ENCODE measurements around the gene ABLIM1.

ABLIM1 gene

DNA sequence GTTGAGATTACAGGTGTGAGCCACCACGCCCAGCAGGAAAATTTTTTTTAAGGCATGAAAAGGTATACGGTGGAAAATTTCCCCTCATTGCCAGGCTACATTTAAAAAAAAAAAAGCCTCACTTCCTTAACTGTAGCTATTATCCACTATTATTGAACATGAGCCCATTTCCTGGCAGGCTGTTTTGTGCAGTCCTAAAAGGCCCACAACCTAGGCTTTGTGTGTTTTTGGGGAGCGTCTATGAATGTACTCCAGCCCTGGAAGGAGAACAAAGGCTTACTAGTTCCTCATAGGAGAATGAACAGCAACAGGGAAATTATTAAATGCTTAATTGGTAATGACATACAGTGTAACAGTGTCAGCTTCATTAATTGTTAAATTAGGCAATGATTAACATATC is 111.0 kb downstream of the ABLIM1 start:
- no peak for DNase-seq (ENCODE audit: low read depth in 3 of 3)

DNA sequence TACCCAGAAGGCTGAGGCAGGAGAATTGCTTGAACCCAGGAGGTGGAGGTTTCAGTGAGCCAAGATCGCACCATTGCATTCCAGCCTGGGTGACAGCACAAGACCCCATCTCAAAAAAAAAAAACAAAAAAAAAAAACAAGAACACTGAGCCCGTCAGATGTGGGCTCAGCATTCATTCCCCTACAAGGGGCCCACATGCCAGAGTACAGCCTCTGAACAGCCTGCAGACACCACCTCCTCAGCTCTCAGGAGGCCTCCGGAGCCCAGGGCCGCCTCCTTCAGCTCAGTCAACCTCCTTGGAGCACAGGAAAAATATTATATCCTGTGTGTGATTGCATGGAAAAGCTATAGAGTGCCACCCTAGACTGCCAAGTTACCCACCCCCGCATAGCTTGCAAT is 112.3 kb downstream of the ABLIM1 start:
- no peak for DNase-seq (ENCODE audit: low read depth in 3 of 3)

DNA sequence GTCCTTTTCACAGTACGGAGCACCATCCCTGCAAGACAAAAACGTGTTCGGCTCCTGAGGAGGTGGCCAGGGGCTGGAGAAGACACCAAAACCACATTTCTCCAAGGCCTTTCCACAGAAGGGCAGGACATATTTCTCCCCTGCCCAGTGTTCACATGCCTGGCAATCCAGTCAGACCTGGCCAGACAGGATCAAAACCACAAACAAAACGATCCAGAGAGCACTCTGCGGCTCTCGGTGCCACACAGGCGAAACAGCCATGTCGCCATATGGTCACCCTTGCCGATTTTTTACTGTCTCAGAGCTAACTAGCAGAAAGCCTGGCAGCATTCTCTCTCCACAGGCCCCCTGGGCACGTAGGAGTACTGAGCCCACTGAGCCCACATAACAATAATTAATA is 113.0 kb downstream of the ABLIM1 start:
- DNase-seq (ENCODE audit: low read depth in 3 of 3): no peak

DNA sequence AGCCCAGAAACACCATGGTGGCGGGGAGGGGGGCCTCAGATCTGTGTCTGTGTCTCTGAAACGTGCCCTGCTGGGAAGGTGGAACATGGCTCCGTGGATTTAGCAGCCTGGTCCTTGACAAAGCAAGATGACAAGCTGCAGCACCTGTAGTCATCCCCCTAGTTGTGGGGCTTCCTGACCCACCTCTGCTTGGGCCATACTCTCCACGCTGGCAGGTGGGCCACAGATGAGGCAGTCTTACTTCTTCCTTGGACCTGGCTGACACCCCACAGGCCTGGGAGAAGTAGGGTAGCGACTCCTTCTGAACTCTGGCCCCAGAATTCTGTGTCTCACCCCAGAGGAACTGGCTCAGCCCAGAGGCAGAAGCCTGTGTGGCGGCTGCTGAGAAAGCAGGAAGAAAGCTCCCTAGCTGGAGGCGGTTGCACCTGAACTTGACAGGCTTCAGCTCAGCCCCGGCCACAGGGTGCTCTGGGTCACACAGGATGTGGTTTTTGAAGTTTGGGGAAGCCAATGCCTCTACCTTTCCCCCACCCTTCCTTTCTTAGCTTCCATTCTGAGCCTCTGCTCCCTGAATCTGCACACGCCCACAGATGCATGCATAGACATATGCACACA is 113.9 kb downstream of the ABLIM1 start:
- DNase-seq (ENCODE audit: low read depth in 3 of 3): peak in 2 of 3 experiments; percentile 30 to 35

DNA sequence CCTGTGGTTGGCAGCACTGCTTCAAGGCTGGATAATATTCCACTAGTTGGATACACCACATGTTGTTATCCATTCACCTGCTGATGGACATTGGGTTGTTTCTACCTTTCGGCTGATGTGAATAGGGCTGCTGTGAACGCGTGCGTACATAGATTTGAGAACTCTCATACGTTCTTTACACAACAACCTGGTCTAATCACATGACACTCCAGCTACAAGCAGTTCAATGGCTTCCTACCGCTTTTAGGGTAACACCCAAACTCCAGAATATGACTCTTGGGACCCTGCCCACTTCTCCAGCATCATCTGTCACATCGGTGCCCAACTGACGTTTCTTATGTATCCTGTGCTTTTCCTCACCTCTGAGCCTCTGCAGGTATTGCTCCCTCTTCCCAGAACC is 114.6 kb downstream of the ABLIM1 start:
- DNase-seq (ENCODE audit: low read depth in 3 of 3): no peak

DNA sequence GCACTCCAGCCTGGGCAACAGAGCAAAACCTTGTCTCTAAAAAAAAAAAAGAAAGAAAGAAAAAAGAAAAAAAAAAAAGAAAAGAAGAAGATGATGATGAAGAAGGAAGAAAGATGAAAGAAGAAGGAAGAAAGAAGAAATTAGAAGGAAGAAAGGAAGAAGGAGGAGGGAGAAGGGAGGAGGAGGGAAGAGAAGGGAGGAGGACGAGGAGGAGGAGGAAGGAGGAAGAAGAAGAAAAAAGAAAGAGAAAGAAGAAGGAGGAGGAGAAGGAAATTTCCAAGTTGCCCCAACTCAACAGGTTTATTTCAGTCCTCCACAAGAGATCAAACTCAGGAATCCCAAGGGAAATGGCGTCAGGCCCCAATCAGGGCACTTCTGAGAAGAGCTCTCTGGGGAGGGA is 115.7 kb downstream of the ABLIM1 start:
- DNase-seq (ENCODE audit: low read depth in 3 of 3): no peak

DNA sequence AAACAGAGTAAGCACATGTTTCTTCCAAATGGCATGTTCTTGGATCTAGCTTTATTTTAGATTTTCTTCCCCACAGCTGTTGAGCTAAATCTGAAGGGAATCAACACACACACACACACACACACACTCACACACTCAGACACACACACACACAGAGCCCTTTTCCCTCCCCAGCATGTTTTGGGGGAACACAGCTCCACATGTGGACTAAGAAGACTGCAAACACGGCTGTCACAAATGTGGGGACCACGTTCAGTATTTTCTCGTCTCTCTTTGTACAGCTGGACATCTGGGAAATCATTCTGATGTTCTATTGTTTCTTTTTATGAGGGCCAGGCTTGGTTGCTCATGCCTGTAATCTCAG is 116.3 kb downstream of the ABLIM1 start:
- DNase-seq (ENCODE audit: low read depth in 3 of 3): no peak

DNA sequence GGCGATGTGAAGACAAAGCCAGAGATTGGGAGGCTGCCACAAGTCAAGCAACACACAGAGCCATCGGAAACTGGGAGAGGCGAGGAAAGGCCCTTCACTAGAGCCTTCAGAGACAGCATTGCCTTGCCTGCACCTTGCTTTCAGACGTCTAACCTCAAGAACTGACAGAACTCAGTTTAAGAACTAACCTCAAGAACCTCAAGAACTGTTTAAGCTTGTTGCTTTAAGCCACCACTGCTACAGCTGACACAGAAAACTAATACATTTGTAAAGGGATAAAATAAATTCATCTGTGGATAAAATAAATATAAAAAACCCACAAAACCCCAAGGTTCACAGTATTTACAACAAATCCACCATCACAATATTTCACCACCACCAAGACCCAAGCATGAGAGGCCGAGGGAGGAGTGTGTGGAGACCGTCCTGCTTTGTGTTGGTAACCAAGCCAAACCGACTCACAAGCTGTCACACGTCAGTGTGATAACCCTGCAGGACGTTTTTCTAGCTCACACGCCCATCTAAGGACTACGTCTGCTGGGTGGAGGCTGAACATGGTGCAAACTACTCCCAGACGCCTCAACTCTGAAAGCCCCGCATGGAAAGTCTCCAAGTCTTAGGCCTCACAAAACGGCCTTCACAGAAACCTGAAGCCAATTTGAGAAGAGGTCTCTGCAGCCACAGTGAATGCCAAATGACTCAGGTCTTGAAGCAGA is 116.8 kb downstream of the ABLIM1 start:
- peak in 2 of 3 experiments; percentile 30 to 52 for DNase-seq (ENCODE audit: low read depth in 3 of 3)

DNA sequence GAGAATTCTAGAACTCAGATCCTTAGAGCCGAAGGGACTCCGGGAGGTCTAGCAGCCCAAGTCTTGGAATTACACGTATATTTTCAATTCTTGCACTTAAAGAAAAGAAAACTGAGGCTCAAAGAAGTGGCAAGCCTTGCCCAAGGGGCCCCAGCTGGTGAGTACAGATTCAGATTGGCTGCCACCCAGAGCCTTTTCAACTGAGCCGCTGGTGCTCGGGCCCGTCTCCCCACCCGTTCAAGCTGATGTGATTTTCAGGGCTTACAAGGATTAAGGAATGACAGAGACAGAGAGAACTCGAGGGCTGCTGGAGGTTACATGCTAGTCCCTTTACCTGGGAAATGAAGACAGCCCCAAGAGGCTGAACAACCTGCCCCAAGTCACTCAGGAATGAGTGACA is 117.8 kb downstream of the ABLIM1 start:
- DNase-seq (ENCODE audit: low read depth in 3 of 3): no peak

DNA sequence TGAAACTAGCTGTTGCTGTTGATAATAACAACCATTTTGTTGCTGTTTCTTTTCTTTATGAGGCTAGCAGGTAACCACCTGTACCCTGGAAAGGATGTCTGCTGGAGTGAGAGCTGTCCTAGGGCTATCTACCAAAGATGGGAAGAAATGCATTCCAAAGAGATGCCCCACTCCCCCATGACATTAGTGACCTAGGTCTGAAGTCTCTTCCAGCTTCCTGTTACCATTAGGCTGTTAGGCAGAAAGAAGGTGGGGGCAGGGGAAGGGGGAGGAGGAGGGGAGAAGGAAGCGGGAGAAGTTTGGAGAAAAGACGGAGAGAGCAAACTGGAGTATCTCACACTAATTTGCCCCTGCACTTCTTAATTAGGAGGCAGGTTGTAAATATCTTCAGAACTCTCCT is 118.5 kb downstream of the ABLIM1 start:
- no peak for DNase-seq (ENCODE audit: low read depth in 3 of 3)

DNA sequence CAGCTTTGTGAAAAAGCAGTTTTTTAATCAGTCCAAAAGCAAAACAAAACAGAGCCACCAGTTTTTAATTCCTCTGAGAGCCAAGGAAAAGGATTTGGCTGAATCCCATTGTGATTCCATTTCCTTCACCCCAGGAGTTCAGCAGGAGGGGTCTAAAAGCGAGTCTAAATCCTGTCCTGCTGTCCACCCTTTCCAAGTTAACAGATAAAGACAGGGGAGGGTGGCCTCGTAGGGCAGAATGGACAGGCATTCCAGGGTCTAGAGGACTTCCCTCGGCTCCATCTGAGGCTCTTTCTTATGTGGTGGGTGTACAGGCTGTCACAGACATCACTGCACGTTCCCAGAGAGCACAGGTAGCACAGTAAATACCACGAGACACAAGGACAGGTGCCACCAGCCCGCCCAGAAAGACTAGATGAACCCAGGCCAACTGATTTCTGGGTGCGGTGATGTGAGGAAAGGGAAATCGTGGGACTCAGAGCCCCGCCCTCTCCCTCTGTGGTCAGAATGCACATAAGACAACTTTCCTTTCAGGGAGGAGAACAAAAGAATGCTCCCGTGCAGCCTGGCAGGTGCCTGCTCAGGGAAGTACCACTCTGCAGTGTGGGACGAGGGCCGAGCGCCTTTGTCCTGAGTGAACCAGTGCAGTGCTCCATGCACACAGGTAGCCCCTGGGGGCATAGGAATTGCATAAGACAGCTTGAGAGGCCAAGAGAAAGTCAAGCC is 119.7 kb downstream of the ABLIM1 start:
- DNase-seq (ENCODE audit: low read depth in 3 of 3): peak in 2 of 3 experiments; percentile 29 to 35

DNA sequence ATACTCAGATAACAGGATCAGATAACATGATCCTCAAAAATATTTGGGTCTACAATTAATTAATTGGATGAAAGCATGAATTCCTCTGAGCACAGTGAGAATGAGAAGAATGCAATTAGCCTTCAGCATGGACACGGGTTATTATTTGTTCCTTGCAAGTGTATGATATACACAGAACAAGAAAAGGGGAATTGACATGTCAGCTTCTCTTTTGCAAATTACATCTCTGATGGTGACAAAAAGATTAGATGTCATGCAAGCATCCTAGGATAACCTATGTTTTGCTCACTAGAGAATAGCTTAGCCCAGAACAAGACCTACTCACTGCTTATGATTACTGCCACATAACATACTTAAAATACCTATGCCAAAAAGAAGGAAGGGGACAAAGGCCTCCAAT is 120.3 kb downstream of the ABLIM1 start:
- DNase-seq (ENCODE audit: low read depth in 3 of 3): no peak

DNA sequence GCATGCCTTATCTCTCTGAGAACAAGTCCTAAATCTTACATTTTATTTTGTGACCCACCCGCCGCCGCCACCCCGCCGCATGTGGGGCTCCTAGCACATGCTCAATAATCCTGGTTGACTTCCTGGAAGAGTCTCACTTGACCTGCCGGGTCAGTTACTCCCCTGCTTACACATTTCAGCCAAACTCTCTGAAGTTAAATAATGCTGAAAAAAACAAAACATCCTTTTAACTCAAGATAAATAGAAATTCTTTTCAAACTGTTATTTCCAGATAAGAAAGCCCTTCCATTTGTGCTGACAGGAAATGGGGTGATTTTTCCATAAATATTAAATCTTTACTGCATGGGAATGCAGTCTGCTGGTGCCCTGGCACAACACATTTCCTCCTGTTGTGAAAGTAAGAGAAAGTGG is 123.5 kb downstream of the ABLIM1 start:
- DNase-seq (ENCODE audit: low read depth in 3 of 3): no peak

DNA sequence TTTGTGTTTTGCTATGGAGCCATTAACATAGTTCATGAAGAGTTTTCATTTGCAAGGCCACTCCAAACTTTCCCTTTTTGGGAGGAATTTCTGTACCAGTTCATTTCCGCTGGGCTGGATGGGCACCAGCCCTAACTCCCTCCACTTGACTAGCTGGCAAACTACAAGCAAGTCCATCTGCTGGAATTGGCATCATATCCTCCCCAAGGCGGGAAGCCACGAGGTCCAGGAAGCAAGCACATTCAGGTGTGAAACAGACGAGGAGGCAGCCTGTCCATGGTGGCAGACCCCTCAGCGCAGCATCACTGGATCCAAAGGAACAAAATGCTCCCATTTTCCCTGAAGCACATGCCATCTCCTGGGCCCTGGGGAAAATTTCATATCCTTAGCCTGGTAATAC is 125.8 kb downstream of the ABLIM1 start:
- no peak for DNase-seq (ENCODE audit: low read depth in 3 of 3)

DNA sequence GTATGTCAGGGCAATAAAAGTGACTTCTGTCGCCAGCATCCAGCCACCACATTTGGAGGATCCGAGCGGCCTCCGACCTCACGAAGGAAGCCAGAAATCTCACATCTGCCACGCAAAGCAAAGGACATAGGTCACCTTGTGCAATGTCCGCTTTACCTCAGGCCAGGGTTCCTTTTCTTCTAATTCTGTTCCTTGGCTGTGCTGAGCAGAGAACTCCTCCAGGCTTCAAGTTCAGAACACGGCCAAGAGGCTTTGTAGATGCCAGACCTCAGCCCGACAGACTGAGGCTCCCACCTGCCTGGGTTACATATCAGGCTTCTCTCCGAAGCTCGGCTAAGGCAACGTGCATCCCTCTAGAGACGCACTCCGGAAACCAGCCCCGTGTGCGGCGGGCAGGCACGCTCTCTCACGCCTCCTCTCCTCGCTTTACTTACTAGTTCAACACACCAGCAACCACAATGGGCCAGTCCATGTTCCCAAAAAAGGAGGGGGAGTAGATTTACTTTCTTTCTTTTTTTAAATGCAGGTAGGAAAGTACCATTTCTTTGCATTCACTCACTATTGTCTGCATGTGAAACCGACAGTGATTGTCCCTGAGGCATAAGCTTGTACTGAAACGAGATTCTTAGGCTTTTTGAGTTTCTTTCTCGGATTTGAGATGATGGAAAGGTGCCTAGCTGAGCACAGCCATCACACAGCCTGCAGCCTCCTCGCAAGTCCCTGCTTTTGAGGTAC is 131.4 kb downstream of the ABLIM1 start:
- DNase-seq (ENCODE audit: low read depth in 3 of 3): peak; percentile 50 to 78 (median 74)

DNA sequence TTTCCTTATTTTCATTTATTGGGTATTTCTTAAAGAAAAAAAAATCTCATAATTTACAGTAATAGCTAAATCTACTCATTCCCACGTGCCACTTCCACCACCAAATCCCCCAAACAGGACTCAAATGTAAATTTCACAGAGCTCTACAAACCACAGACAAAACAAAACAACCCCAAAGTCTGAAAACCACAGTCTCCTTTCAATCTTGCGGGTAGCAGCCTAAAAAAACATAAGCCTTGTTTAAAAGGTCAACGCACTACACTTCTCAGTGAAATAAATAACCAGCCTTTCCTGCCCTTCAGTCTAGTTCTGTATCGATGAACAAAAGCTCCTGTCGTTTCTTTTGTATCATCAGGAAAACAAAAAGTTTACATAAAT is 132.0 kb downstream of the ABLIM1 start:
- no peak for DNase-seq (ENCODE audit: low read depth in 3 of 3)

DNA sequence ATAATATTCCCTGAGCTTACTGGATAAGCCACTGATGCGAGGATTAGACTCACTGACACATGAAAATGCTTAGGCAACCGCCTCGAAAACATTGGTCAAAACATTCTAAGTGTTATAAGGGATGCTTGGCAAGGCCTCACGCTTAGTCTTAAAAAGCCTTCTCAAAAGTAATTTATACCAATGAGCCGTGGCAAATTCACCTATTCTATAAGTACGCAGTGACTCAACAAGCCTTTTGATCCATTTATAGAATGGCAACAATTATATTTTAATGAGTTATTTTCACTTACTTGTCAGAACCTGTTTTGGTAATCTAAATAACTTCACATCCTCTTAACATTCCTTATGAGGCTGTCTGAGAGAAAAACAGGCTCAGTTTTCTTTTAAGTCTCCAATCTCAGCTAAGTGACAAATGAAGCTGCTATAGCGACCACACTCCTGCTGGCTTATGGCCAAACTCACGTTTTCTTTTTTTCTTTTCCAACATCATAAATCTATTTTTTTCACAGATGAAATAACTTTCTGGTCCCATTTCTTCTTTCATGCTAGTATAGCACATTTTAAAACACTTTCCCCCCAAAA is 132.6 kb downstream of the ABLIM1 start:
- no peak for DNase-seq (ENCODE audit: low read depth in 3 of 3)

DNA sequence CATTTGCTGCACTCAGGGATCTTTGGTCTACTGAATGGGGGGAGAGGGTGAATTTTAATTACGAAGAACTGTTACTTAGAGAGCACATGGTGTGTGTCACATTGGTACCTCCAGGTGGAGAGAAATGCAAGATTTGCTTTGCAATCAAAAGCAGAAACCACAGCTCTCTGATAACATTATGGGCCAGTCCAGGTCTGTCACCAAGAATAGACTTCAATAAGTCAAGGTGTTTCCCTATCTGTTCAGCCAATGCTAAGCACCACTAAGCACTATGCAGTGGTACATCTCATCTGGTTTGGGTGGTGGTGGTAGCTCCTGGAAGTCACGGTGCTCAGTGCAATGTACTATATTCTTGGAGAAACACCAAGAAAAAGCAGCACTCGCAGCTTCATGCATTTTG is 134.2 kb downstream of the ABLIM1 start:
- DNase-seq (ENCODE audit: low read depth in 3 of 3): no peak

DNA sequence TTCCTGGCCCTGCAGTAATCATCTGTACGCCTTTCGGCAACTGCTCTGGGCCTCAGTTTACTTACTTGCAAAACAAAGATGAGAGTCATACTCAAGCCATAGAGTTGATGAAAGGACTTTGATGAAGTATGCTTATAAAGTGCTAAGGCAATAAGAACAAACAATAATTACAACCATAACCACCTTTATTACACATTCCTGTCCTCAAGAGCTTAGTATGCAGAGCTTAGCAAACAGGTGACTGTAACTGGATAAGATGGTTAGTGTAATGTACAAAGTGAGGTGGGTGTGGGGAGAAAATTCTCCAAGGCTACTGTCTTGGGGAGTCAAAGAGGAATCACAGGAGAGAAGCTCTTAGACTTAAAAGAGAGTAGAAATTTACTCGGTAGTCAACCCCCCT is 136.8 kb downstream of the ABLIM1 start:
- no peak for DNase-seq (ENCODE audit: low read depth in 3 of 3)

DNA sequence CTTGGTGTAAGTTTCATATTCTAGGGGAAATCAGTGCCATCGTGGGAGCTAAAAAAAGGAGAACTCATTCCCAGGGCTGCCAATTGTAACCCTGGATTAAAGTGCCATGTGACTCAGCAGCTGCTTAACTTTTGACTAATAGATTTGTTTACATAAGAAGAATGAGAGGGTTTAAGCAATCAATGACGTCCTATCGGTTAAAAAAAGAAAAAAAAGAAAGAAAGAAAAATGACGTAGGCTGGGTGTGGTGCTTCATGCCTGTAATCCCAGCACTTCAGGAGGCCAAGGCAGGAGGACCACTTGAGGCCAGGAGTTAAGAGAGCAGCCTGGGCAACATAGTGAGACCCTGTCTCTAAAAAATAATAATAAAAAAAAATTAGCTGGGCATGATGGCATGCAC is 137.6 kb downstream of the ABLIM1 start:
- no peak for DNase-seq (ENCODE audit: low read depth in 3 of 3)

DNA sequence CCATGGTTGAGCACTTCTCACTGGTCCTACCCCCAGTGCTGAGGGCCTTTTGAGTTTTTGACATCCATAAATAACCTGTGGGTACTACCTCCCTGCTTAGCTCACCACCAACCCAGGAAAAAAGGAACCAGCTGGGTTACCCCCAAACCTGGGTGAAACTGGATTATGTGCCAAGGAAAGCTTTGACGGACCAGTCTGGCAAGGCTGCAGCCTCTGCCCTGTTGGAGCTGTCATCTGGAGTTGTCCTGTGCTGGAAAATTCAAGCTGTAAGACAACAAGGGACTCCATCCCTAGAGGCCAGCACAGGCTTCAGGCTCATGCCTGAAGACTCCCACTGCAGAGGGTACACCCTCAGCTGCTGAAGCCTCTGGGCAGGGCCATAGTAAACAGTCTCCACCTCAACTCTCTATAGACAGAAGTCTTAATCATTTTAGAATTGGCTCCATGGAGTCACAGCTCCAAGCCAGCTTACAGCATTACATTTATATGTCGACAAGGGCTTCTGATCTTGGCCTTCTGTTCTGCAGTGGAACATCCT is 138.2 kb downstream of the ABLIM1 start:
- DNase-seq (ENCODE audit: low read depth in 3 of 3): no peak

DNA sequence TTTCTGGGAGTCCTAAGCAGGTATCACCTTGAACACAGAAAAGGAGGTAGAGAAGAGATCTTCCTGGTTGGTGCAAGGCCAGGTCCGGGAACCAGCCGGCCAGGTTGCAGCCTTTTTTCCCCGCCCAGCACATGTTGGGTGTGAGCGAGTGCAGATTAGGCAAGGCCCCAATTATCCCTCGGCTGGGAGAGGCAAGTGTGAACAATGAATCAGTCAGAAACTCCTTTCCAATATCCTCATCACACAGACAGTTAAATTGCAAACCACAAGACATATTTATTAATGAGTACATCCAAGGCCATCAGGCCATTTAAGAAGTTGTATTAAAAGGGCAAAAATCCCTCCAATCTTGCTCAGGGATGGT is 138.8 kb downstream of the ABLIM1 start:
- no peak for DNase-seq (ENCODE audit: low read depth in 3 of 3)

All from stimulated activated CD4-positive, alpha-beta T cell treated with anti-CD3 and anti-CD28 coated beads, TNF-alpha, amount 100 ng/mL, for 4 hours (primary cell).